Measurements from ENCODE around the gene RREB1.

- no peak for TF ChIP-seq CTCF (IDR thresholded peaks at IDR 0.05)
- no peak for TF ChIP-seq POLR2A (IDR thresholded peaks at IDR 0.05)
These were observed 44.7 kb downstream of the RREB1 start for GRCh38 chr6:7152462-7152861.

Measured in lower leg skin (tissue), 3 donors.